NCI-H2081 treated with DMSO at 0.1 percent for 48 hours (cell line): ENCODE measurements around the gene RPL39L.
"Not testable (repeated sequence)": the region's sequence is repeated elsewhere in the genome, so short reads cannot be mapped to it uniquely, and the experiment has no call there.

Source experiments
- DNase-seq: peaks from one replicate; lab custom pipeline; 2025; lab: John Stamatoyannopoulos, UW

RPL39L gene

DNA sequence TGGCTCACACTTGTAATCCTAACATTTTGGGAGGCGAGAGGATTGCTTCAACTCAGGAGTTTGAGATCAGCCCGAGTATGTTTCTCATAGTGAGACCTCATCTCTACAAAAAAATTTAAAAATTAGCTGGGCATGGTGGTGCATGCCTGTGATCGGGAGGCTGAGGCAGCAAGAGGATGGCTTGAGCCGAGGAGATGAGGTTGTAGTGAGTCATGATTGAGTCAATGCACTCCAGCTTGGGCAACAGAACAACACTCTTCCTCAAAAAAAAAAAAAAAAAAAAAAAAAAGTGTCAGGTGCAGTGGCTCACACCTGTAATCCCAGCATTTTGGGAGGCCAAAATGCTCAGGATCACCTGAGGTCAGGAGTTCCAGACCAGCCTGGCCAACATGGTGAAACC is 2.4 kb downstream of the RPL39L start:
- DNase-seq: no peak

DNA sequence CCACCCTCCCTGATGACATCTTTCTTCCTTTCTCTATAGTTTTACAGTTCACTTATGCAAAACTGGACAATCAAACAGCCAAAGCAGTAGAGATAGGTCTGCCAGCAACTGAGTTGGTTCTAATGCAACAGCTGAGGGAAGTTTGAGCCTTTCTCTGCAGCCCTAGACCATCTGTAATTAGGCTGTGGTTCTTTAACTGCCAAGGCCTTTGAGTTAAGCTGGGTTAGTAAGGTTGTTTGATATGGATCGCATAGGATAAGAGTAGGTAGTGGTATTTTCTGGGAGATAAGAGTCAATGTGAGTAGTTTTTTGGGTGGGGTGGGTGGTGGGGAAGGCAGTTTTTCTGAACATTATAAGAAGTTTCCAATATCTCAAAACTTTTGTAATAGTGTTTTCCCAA is 3.0 kb downstream of the RPL39L start:
- no peak for DNase-seq

DNA sequence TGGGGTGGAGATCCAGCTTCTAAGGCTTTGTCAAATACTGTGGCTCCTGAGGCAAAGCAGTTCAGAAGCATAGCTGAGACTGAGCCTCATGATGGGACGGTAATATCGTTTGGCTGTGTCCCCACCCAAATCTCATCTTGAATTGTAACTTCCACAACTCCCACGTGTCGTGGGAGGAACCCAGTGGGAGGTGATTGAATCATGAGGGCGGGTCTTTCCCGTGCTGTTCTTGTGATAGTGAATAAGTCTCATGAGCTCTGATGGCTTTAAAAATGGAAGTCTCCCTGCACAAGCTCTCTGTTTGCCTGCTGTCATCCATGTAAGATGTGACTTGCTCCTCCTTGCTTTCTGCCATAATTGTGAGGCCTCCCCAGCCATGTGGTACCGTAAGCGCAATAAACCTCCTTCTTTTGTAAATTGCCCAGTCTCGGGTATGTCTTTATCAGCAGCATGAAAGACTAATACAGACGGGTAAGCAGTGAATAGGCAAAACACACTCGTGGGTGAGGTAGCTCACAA is 4.1 kb downstream of the RPL39L start:
- not testable (repeated sequence) for DNase-seq

GRCh38 chr3:187133181-187133580 is 6.1 kb downstream of the RPL39L start:
- not testable (repeated sequence) for DNase-seq

- DNase-seq: no peak
Measured at GRCh38 chr3:187132666-187133065, 6.6 kb downstream of the RPL39L start.

DNA sequence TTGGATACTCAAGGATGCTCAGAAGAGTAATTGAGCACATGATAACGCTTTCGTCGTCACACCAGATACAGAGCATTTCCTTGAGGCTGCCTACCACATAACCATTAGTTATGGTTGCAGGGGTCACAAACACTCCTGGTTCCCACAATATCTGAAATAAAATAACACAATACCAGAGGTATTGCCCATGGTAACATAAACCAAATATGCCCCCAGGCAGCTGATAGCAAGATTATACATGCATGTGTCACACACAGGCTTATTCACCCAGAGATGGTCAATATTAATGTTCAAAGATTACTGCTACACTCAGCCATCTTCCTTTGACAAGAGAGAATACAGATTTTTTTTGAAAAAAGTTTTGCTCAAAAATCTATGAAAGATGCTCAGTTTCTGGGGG is 7.3 kb downstream of the RPL39L start:
- no peak for DNase-seq

DNA sequence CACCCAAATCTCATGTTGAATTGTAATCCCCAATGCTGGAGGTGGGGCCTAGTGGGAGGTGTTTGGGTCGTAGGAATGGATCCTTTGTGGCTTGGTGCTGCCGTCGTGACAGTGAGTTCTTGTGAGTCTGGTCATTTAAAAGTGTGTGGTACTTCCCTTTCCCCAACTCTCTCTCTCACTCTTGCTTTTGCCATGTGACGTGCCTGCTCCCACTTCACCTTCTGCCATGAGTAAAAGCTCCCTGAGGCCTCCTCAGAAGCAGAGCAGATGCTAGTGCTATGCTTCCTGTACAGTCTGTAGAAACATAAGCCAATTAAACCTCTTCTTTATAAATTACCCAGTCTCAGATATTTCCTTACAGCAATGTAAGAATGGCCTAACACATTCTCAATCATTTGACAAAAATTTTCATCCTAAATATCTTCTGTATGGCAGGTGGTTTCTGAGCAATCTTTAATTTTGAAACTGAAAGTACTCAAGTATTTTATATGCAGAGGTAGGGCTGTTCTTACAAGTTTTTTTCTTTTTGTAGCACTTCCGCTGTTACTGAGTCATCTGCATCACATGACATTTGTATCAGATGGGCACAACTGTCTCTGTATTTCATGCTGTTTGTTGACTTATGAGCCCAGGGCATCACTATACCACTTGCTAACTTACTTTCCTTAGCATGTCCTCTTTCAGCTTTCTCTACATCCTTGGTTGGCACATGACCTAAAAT is 8.8 kb downstream of the RPL39L start:
- DNase-seq: no peak

- no peak for DNase-seq
Measured at GRCh38 chr3:187125319-187126031, 13.8 kb downstream of the RPL39L start.

DNA sequence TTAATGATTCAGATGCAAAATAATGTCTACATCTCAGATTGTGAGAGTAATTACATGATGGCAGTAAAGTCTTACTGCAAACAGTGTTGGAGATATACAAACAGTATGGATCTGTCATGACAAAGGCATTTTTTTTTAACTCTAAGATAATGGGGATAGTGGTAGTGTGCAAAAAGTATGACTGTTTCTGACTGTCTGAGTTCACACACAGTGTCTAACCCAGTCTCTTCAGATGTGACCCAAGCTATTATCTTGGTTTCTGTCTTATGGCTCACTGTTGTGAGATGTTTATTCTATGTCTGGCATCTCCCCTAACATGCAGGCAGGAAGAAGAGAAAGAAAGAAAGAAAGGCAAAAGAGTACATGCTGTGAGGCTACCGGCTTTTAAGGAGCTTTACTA is 17.0 kb downstream of the RPL39L start:
- DNase-seq: no peak

DNA sequence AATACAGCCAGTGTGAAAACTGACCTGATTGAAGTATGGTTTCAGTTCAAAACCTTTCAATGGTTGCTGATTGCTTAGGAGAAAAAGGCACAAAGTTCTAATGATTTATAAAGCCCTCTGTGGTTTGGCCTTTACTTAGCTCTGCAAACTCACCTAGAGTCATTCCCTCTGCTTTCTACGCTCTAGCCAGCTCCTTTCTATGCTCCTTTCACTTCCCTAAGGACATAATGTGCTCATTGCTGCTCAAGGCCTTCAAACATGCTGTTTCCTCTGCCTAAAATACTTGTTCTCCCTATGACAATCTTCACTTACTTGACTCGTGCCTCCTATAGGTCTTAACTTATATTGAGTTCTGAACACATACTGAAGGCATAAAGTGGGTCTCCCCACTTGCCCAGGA is 19.0 kb downstream of the RPL39L start:
- no peak for DNase-seq

- DNase-seq: no peak
Measured at GRCh38 chr3:187114511-187114910, 24.8 kb downstream of the RPL39L start.

DNA sequence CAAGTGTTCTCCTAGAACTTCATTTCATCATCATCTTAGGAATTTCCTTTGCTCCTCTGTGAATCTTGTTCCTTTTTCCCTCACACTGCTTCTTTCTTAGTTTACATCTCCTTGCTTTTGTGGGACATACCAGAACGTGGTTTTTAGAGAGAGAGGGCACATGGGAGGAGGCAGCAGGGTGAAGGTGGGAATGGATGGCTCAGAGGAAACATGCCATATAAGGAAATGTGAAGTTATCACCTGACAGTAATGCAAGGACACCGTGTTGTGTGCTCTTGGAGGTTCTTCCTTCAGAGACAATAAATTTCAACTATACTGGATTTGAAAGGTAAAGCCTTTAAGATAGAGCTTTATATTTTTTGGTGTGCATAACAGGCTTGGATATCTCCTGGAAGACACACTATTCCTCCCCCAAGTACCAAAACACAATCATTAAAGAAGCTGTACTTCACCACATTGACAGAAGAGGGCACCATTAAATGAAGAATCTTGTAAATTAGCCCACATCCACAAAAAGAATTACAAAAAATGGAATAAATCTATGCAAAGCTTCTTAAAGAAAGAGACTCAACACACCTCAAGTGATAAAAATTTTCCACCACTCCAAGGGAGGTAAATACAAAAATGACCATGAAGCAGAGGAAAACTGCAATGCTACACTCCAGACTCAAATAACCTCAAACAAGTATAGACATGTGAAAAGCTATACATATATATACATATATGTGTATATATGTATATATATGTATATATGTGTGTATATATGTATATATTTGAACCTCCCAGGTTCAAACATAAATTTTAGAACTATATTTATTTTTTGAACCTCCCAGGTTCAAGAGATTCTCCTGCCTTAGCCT is 26.1 kb downstream of the RPL39L start:
- DNase-seq: no peak

GRCh38 chr3:187110156-187110555 is 29.1 kb downstream of the RPL39L start:
- DNase-seq: no peak

DNA sequence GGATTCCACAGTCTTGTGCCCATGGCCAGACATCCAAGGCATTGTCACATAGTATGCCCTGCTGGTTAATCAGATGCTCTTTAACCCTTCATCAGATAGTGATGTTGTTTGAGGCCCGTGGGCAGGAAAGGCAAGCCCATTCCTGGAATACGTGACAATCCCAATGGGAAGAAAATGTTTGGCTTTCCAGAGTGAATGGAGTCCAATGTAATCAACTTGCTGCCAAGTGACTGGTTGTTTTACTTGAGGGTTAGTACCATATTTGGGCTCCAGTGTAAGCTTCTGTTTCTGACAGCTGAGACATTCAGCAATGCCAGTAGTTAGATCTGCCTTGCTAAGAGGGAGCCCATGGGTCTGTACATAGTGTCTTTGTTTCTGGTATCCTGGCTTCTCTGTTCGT is 31.3 kb downstream of the RPL39L start:
- no peak for DNase-seq

DNA sequence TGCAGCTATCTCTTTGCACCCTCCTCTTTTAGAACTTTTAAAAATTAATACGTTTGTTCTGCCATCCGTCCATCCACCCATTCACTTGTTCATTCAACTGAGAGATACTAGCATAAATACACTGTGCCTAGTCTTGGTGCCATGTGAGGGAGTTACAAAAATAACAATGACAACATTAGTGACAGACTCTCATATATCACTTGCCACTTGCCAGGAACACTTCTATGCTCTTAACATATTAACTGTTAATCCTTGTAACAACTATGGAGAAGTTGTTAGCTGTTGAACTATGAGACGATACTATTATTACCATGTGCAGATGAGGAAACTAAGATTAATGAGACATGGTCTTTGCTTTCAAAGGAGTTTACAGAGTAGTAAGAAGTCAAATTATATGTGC is 33.6 kb downstream of the RPL39L start:
- DNase-seq: no peak

- no peak for DNase-seq
Measured at GRCh38 chr3:187104933-187105332, 34.4 kb downstream of the RPL39L start.

GRCh38 chr3:187104342-187104741 is 35.0 kb downstream of the RPL39L start:
- no peak for DNase-seq

GRCh38 chr3:187103251-187103650 is 36.0 kb downstream of the RPL39L start:
- no peak for DNase-seq

GRCh38 chr3:187102073-187102634 is 37.1 kb downstream of the RPL39L start:
- DNase-seq: no peak

DNA sequence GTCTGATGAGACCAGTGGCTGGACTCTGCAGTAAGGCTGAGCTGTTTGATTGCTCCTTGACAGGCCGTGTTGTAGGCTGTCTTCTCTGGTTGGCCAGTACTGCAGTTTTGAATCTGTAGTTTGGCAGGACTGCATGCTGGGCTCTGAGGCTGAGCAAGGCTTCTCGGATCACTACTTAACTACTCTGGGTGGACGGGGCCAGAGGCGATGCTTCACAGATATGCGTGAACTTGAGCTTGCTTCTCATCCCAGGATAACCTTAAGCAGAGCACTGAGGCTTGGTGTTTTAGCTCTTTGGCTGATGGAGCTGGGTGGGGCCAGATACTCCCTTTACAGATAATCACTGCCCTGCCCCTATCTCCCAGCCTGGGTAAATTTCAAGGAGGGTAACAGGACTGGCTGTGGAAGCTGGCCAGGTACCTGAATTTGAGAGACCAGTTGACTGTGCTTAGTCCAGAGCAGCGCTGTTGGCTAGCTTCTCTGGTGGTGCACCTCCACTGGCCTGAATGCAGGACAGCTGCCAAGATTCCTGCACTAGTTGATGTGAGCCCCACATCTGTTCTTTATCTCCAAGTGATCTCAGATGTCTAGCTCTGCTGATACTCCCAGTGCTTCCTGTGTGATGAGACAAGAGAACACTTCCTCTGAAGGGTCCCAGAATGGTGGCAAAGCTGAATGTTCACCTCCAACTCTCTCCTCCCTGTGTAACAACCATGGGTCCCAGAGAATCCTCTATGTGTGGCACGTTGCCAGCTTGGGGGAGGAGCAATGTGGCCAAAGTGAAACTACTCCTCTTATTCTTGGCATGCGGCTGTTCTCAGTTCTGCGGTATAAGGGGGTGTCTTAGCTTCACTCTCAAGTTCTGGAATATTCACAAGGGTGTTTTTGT is 37.9 kb downstream of the RPL39L start:
- DNase-seq: no peak

DNA sequence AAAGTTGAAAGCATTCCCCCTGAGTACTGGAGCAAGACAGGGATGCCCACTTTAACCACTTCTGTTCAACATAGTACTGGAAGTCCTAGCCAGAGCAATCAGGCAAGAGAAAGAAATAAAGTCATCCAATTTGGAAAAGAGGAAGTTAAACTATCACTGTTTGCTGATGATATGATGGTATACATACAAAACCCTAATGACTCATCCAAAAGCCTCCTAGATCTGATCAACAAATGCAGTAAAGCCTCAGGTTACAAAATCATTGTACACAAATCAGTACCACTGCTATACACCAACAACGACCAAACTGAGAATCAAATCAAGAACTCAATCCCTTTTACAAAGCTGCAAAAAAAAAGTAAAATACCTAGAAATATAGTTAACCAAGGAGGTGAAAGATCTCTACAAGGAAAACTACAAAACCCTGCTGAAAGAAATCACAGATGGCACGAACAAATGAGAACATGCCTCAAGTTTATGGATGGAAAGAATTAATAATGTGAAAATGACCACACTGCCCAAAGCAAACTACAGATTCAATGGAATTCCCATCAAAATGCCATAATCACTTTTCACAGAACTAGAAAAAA is 40.3 kb downstream of the RPL39L start:
- DNase-seq: no peak
